ENCODE results near the gene C17orf107.

DNA sequence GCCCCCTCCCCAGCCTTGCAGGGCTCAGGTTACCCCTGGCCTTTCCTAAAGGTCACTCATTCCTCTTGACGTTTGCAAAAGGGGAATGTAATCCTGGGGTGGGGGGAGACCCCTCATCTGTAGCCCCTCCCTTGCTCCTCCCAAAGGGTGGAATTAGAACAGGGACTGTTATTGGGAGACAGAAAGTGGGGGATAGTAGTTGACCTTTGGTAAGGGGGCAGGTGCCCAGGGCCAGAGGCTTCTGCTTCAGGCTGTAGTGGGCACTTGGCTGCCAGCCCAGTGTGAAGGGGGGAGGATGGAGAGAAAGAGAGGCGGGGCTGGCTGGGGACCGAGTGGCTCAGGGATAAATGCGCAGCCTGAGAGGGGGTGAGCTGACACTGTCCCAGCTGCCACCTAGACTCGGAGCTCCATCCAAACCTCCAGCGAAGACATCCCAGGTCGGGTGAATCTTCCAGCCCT lies 51.4 kb downstream of the C17orf107 start, which contains the start of gene ENO3:
- TF ChIP-seq, protein P1, sequence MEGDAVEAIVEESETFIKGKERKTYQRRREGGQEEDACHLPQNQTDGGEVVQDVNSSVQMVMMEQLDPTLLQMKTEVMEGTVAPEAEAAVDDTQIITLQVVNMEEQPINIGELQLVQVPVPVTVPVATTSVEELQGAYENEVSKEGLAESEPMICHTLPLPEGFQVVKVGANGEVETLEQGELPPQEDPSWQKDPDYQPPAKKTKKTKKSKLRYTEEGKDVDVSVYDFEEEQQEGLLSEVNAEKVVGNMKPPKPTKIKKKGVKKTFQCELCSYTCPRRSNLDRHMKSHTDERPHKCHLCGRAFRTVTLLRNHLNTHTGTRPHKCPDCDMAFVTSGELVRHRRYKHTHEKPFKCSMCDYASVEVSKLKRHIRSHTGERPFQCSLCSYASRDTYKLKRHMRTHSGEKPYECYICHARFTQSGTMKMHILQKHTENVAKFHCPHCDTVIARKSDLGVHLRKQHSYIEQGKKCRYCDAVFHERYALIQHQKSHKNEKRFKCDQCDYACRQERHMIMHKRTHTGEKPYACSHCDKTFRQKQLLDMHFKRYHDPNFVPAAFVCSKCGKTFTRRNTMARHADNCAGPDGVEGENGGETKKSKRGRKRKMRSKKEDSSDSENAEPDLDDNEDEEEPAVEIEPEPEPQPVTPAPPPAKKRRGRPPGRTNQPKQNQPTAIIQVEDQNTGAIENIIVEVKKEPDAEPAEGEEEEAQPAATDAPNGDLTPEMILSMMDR (IDR thresholded peaks at IDR 0.05; ENCODE audit: low read depth, low read length, missing input control), result no peak
- TF ChIP-seq SP1 (IDR thresholded peaks at IDR 0.05) (peak; percentile 81), FOXA1 (IDR thresholded peaks at IDR 0.05) (no peak), HNF4G (IDR thresholded peaks at IDR 0.05) (peak; percentile 54), RAD21 (IDR thresholded peaks at IDR 0.05) (peak in 1 of 2 donors; percentile 19), EGR1 (IDR thresholded peaks at IDR 0.05; ENCODE audit: low read depth in 2 of 2) (no peak), YY1 (IDR thresholded peaks at IDR 0.05) (no peak), TAF1 (conservative IDR thresholded peaks at IDR 0.05) (peak; percentile 49), GABPA (IDR thresholded peaks at IDR 0.05 in 1 of 2, conservative IDR thresholded peaks at IDR 0.05 in 1 of 2) (no peak)
- TF ChIP-seq, protein P2, sequence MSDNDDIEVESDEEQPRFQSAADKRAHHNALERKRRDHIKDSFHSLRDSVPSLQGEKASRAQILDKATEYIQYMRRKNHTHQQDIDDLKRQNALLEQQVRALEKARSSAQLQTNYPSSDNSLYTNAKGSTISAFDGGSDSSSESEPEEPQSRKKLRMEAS (IDR thresholded peaks at IDR 0.05), result no peak
- TF ChIP-seq, protein P3, sequence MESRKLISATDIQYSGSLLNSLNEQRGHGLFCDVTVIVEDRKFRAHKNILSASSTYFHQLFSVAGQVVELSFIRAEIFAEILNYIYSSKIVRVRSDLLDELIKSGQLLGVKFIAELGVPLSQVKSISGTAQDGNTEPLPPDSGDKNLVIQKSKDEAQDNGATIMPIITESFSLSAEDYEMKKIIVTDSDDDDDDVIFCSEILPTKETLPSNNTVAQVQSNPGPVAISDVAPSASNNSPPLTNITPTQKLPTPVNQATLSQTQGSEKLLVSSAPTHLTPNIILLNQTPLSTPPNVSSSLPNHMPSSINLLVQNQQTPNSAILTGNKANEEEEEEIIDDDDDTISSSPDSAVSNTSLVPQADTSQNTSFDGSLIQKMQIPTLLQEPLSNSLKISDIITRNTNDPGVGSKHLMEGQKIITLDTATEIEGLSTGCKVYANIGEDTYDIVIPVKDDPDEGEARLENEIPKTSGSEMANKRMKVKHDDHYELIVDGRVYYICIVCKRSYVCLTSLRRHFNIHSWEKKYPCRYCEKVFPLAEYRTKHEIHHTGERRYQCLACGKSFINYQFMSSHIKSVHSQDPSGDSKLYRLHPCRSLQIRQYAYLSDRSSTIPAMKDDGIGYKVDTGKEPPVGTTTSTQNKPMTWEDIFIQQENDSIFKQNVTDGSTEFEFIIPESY (IDR thresholded peaks at IDR 0.05), result peak; percentile 45
- TF ChIP-seq, protein P4, sequence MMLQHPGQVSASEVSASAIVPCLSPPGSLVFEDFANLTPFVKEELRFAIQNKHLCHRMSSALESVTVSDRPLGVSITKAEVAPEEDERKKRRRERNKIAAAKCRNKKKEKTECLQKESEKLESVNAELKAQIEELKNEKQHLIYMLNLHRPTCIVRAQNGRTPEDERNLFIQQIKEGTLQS (IDR thresholded peaks at IDR 0.05), result no peak
- TF ChIP-seq, protein P5, sequence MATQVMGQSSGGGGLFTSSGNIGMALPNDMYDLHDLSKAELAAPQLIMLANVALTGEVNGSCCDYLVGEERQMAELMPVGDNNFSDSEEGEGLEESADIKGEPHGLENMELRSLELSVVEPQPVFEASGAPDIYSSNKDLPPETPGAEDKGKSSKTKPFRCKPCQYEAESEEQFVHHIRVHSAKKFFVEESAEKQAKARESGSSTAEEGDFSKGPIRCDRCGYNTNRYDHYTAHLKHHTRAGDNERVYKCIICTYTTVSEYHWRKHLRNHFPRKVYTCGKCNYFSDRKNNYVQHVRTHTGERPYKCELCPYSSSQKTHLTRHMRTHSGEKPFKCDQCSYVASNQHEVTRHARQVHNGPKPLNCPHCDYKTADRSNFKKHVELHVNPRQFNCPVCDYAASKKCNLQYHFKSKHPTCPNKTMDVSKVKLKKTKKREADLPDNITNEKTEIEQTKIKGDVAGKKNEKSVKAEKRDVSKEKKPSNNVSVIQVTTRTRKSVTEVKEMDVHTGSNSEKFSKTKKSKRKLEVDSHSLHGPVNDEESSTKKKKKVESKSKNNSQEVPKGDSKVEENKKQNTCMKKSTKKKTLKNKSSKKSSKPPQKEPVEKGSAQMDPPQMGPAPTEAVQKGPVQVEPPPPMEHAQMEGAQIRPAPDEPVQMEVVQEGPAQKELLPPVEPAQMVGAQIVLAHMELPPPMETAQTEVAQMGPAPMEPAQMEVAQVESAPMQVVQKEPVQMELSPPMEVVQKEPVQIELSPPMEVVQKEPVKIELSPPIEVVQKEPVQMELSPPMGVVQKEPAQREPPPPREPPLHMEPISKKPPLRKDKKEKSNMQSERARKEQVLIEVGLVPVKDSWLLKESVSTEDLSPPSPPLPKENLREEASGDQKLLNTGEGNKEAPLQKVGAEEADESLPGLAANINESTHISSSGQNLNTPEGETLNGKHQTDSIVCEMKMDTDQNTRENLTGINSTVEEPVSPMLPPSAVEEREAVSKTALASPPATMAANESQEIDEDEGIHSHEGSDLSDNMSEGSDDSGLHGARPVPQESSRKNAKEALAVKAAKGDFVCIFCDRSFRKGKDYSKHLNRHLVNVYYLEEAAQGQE (IDR thresholded peaks at IDR 0.05), result peak; percentile 22
